IPS-NIHi7 (cell line): ENCODE measurements around the gene DGCR2.

Experiments used
- DNase-seq: peaks from one replicate; pipeline ENCODE4 v3.0.0; 2012; ENCODE audit warnings: mixed read lengths; ENCODE audit errors: extremely low spot score

DGCR2 gene

GRCh38 chr22:19147195-19147780, 25.1 kb upstream of the DGCR2 start:
- peak; percentile 51 for DNase-seq

- DNase-seq: no peak
Observed at GRCh38 chr22:19146215-19146968, 24.2 kb upstream of the DGCR2 start.

DNA sequence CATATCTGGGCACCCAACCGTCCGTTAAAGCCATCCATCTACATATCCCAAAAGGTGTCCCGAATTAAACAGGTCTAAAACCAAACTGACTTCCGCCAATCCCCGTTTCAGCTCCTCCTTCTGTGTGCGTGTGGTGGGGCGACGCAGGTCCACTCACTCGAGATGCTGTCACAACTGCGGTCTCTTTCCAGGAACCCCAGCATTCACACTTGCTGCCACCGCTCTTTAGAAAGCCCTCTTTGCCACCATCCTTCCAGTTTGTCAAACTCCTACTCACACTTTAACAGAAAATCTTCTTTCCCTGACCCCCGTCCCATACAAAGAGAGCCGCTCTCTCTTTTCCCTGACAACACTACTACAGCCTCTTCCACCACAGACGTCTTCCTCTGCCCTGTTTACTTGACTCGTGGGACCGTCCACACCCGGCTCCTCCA, 21.8 kb upstream of the DGCR2 start:
- no peak for DNase-seq

DNA sequence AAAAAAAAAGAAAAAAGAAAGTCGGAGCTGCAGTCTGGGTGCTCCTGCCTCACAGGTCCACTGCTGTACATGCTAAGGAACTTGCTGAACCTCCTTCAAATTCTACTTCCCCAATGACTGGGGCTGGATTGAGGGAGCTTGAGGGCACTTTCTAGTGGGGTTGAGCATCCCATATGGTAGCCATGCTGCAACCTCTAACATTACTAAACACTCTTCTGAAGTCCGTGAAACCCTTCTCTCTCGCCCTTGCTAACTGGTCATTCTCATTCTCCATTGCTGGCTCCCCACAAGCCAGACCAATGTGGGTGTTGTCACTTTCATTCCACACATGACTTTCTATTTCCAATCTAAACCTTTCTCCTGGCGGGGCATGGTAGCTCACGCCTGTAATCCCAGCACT, 21.0 kb upstream of the DGCR2 start:
- DNase-seq: no peak

GRCh38 chr22:19142394-19142793, 20.2 kb upstream of the DGCR2 start:
- DNase-seq: no peak

DNA sequence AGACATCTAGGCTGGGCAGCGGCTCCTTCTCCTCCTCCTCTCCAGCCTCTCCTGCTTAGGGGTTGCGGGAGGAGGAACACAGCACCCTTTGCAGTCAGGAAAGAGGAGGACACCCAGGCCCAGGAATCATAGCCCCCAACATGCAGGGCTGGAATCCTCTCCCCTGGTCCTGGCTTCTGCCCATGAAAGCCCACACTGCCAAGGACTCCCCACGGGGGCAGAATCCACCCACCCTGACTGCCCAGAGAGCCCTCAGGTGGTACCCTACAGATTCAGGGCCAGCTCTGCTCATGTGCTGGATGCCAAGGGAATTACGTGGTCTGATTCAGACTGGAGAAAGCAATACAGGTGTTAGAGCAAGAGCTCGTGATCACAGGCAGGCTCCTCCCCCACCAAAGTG, 17.8 kb upstream of the DGCR2 start:
- no peak for DNase-seq

DNA sequence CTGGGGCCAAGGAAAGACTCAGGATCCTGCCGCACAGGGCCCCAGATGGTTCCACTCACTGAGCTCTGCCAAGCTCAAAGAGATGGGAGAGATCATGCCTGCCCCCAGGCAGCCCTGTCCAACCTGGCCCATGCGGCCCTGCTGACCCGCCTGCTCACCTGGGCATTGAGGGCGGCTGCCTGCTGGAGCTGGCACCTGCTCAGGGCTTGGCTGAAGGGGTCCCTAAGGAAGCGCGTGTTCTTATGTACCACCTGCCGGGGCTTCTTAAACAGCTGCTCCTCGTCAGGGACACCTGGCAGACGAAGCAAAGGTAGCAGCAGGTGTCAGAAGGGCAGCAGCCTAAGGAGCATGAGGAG, 16.8 kb upstream of the DGCR2 start:
- DNase-seq: no peak

GRCh38 chr22:19138217-19139000, 16.2 kb upstream of the DGCR2 start:
- DNase-seq: no peak

GRCh38 chr22:19137384-19138216, 15.4 kb upstream of the DGCR2 start:
- DNase-seq: no peak

GRCh38 chr22:19136915-19137314, 14.7 kb upstream of the DGCR2 start:
- DNase-seq: no peak

GRCh38 chr22:19134874-19135273, 12.7 kb upstream of the DGCR2 start:
- no peak for DNase-seq

DNA sequence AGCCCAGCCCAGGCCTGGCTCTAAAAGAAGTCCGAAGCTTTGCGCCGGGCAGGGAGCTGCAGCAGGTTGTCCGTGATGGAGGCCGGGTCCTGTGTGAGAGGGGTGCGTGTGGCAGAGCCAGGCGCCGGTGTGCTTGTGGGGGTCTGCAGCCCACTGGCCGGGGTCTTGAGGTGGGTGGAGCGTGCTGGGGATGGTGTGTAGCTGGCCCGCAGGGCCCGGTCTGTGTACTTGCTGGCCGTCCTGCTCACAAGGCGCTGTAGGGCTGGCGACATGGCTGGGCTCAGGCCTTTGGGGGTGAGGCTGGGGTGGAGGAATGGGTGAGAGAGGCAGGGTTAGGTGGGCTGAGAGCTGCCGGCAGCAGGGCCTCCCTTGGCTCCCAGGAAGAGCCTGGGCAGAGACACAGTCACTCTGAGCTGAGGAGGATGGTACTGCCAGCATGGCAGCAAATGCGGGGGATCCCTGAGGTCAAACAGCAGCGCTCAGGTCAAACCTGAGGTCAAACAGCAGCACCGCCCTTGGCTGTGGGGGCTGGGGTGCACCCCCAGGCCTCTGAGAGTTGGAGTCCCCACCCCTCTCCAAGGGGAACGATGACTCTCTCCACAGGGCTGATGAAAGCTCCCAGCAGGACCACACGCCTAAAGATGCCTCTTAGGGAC, 12.1 kb upstream of the DGCR2 start:
- no peak for DNase-seq

DNA sequence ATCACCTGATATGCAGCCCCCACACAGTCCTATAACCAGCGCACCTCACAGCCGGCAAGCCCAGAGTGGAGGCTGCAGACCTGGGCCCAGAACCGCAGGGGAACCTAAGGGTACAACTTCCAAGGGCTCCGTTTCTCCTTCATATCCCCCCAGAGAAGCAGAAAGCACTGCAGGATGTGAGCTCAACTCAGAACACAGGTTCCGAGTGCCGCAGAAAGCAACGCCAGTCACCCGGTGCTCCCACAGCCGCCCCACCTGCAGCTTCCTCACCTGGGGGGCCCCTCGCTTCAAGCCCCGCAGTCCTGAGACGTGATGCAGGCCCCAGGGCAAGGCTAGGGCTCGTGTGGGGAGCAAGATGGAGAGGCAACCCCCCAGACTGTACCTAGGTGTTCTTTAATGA, 11.3 kb upstream of the DGCR2 start:
- DNase-seq: no peak

DNA sequence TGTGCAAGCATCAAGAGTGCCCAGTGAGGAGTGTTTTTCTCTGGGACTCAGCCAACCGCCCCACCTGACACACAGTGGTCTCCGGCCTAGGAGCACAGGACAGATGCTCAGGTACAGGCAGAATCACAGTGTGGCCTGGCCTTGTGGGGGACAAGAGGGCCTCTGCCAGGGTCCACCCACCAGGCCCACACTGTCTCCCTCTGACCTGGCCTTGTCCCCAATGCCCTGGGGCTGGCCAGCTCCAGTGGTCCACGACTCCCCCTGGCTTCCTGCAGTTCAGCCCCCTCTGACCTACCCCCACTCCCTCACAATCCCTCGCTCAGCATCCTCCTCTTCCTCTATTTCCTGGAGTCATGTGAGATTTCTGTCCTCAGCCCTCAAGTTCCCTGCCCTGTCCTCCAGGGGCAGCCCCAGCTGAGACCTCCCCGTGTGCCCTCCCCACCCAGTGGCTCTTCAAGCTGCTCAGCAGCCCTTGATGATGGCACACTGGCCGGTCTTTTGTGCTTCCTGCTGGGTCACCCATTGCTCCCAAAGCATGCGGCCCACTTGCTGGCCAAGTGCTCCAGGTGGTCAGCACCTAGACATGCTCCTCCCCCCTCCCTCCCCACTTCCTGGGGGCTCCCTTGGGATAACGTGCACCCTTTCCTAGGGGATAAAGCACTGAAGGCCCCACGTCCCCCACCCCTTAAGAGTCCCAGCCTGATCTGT, 10.6 kb upstream of the DGCR2 start:
- DNase-seq: no peak

- no peak for DNase-seq
Observed at GRCh38 chr22:19132153-19132552, 9.9 kb upstream of the DGCR2 start.

DNA sequence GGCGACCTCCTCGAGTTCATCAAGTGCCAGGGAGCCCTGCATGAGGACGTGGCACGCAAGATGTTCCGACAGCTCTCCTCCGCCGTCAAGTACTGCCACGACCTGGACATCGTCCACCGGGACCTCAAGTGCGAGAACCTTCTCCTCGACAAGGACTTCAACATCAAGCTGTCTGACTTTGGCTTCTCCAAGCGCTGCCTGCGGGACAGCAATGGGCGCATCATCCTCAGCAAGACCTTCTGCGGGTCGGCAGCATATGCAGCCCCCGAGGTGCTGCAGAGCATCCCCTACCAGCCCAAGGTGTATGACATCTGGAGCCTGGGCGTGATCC, 9.4 kb upstream of the DGCR2 start:
- DNase-seq: no peak

- DNase-seq: peak; percentile 49
Observed at GRCh38 chr22:19130959-19131684, 8.9 kb upstream of the DGCR2 start, which contains the start of gene TSSK2. Gene TSSK2, plus strand, starts transcription at chr22:19131308. Its CDS starts 92 bp downstream, at chr22:19131400.

- no peak for DNase-seq
Observed at GRCh38 chr22:19129871-19130270, 7.7 kb upstream of the DGCR2 start.

- no peak for DNase-seq
Observed at GRCh38 chr22:19128946-19129727, 6.9 kb upstream of the DGCR2 start.
